Forelimb muscle (tissue), 1 donor: ENCODE results near the gene SLAIN1. TPM values are rescaled to one million over a fixed set of nuclear protein-coding genes. Genes with fewer than 3 reads are reported as not detected.

Source experiments
- DNase-seq: peaks from one replicate; pipeline ENCODE4 v3.0.0-alpha.2; 2013; ENCODE audit warnings: low read depth
- polyA plus RNA-seq: library from polyadenylated mRNA; unstranded; fragments of 120-200 nt; gene quantifications from one replicate; pipeline ENCODE4 v1.2.1, GENCODE V29; 2013; ENCODE audit not compliant: insufficient read length

SLAIN1 gene
- polyA plus RNA-seq, 1 donor = 5.5 TPM

GRCh38 chr13:77751513-77752456 is 54.3 kb downstream of the SLAIN1 start:
- peak; percentile 26 for DNase-seq

- no peak for DNase-seq
Measured at GRCh38 chr13:77752512-77753069, 55.1 kb downstream of the SLAIN1 start.

DNA sequence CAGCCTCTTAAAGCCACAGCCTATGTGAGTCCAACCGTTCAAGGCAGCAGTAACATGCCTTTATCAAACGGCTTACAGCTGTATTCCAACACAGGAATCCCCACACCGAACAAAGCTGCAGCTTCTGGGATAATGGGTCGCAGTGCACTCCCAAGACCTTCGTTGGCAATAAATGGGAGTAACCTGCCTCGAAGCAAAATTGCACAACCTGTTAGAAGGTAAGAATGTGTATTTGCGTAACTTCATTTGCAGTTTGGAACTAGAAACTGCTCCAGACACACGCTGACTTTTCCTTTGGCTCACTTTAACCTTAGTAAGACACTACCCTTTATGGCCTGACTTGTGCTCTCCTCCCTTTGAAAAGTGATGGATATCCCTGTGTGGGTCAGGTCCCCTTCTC is 63.4 kb downstream of the SLAIN1 start:
- DNase-seq = no peak

GRCh38 chr13:77767413-77767812 is 69.9 kb downstream of the SLAIN1 start:
- no peak for DNase-seq

- no peak for DNase-seq
Measured at GRCh38 chr13:77774181-77774580, 76.7 kb downstream of the SLAIN1 start.

DNA sequence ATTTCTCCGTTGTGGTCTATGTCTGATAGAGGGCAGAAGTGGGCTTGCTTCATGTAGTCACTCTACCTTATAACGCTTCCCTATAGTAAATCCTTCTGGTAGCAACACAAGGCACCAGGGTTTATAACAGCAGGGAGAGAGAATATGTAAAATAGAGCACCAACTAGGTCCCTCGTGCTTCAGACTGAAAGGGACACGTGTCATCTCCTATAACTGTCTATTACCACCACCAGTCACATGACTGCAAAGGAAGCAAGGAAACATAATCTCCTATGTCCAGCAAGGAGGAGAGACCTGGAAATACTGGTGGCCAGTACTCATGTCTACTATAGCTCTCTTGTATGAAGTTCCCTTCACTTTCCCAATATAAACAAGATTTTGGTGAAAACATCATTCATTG is 79.2 kb downstream of the SLAIN1 start:
- DNase-seq = no peak

DNA sequence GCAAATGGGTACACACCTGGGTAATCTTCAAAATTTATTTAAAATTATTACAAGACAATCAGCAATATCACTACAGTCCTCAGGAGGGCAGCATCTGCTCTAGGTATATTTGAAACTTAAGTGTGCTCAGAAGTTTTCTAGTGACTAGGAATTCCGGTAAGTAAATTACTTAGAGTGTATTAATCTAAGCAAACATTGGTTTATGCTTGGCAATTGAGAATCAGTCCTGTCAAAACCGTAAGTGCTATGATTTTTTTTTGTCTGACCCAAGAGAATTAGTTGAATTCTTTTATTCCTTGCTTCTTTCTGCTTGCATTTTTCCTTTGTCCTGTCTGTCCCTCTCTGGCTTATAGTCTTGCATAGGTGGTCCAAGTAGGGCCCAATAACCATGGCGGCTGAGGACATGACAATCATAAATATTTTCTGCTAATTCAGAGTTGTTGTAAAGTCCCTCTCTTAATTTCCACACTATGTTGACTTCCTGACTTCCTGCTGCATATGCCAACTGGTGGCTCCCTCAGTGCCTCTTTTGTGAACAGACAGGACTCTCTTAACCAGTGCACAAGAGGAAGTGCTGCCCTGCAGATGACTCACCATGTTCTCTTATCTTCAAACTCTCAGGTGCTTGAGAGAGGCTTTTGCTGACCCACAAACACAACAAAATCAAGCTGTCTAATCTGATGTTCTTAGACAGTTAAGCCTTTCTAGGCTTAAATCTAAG is 82.2 kb downstream of the SLAIN1 start:
- peak; percentile 50 for DNase-seq

DNA sequence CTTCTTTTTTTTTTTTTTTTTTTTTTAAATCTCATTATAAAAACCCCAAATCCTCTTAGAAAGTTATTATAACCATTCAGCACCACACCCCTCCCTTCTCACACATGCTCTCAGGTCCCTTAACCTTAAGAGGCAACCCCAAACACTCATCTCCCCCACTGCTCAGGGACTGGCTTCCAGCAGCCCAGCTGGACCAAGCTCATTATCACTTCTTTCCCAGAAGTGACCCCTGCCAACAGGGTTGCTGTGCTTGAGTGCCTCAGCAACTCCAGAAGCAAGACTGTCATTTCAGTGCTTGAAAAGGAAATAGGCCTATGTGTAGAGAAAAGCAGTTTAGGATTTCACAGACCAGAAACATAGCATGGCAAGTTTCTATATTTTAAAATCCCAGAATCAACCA is 84.3 kb downstream of the SLAIN1 start:
- DNase-seq = no peak

DNA sequence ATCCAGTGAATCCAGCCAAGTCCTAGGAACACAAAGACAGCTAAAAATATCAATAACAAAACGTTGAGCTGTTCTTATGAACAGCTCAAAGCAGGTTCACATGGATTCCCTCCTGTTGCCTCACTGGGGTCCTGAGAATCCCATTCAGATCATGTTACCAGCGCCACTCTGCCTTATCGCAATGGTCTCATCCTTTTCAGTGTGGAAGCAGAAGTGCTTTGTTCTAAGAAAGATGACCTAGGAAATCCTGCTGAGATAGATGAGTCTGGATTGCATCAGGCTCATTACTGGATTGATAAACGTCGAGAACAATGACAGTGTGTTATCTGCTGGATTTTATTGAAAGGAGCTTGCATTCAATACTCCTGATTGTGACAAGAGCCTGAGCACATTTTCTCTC is 87.0 kb downstream of the SLAIN1 start:
- DNase-seq = no peak

GRCh38 chr13:77786695-77787287 is 89.3 kb downstream of the SLAIN1 start:
- no peak for DNase-seq

GRCh38 chr13:77789376-77789775 is 91.9 kb downstream of the SLAIN1 start:
- DNase-seq = no peak

GRCh38 chr13:77800219-77800618 is 102.7 kb downstream of the SLAIN1 start:
- no peak for DNase-seq

GRCh38 chr13:77806518-77806917 is 109.0 kb downstream of the SLAIN1 start:
- no peak for DNase-seq

DNA sequence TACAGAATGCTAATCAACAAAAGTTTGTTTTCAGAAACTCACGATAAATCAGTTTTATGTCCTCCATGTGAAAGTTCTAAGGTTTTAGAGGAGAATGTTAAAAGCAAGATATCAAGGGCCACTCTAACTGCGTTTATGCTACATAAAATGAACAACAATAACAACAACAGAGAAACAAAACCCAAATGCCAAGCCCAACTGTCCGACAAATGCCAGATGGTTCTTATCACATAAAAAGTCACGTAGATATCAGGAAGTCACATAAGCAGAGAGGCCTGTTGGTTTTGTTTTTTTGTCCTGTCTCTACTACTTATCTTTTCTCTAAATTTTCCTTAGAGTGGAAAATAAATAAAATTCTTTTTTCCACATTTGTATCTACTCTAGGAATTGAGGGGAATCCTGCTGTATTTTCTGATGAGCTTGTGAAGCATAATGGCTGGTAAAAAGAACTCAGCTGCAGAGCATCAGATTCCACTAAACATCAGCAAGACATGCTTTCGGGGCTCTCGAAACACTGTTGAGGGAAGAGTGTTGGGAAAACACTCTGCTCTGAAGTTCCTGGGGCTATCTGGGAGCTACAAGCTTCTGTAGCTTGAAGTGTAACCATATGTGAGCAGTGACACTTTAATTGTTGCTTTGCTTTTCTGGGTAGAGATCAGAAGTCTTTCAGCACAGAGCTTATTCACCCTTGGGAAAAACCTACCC is 110.1 kb downstream of the SLAIN1 start:
- DNase-seq = no peak

- DNase-seq = no peak
Measured at GRCh38 chr13:77810430-77810829, 112.9 kb downstream of the SLAIN1 start.

DNA sequence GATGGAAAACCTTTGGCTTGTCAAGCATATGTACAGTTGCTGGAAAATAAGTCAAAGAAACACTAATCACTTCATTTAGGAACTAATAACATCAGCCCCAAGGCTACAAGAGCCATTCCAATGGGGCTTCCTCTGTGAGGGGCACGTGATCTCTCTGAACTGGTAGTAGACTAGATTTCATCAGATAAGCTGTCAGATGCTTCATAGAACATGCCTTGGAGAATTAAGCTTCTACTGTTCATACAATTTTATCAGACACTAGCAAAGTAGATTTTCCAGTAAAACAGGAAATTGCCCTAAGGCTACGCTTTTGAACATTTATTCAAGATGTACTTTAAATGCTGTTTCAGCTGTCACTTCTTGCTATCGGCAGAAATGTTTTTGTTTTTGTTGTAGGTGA is 113.4 kb downstream of the SLAIN1 start:
- no peak for DNase-seq

DNA sequence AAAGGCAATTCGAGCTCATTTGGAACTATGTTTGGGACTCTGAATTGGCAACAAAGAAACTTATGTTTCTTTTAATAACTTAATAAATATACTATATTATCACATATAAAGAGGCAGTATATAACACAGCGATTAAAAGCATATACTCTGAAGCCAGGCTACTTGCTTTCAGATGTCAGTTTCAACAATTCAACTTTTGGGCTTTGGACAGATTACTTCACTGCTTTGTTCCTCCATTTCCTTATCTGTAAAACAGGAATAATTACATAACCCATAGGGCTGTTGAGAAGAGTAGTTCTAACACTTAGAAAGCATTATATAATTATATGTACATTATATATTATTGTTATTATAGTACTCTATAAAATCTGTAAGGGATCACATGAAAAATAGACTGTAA is 113.9 kb downstream of the SLAIN1 start:
- DNase-seq = no peak

DNA sequence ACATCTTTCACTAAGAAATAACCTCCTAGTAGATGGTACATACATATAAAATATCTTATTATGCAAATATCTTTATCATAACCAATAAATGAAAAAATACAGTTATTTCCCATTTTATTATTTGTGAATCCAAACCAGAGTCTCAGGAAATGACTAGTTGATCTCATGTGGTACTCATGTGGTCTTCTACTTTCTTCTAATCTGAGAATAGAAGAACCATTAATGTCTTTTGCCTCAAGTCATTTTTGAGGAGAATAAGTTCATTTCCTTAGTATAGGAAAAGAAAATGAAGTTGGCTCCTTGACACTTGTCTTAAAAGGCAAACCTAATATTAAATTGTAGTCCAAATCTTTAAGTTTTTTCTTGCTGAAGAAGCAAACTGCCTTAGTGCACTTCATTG is 114.5 kb downstream of the SLAIN1 start:
- no peak for DNase-seq
